MCF 10A (cell line): Measurements from ENCODE around the gene WDR18. TPM values are rescaled to one million over a fixed set of nuclear protein-coding genes. Genes with fewer than 3 reads are reported as not detected.

Experiments used
- BruUV-seq: library from RNA; stranded (reverse); fragments of 400-500 nt; replicated peaks from 2 replicates; lab custom pipeline; 2021; lab: Mats Ljungman, UMichigan
- CTCF ChIA-PET: fragments of 300-600 bp; sonication (Branson Sonifier 250); formaldehyde crosslinking; extraction: SDS; loops from one replicate; lab custom pipeline; 2021; ENCODE audit warnings: antibody characterized with exemption, inconsistent platforms; lab: Yijun Ruan, JAX
- POLR2A ChIA-PET: fragments of 300-600, 350-650 bp; sonication (Branson Sonifier 250); formaldehyde crosslinking; extraction: SDS; loops from one replicate; lab custom pipeline; 2020; ENCODE audit warnings: antibody characterized with exemption, inconsistent platforms; lab: Yijun Ruan, JAX
- DNase-seq: peaks from one replicate; pipeline ENCODE4 v3.0.0-alpha.2; 2018; ENCODE audit not compliant: unreplicated experiment
- H3K27ac Mint-ChIP-seq: one replicate; pipeline ENCODE4 v1.8.0; 2022; ENCODE audit warnings: mild to moderate bottlenecking, low read depth, mixed read lengths; ENCODE audit not compliant: unreplicated experiment
- H3K27me3 Mint-ChIP-seq: one replicate; pipeline ENCODE4 v1.8.0; 2022; ENCODE audit warnings: mixed read lengths; ENCODE audit not compliant: insufficient read depth, unreplicated experiment
- H3K36me3 Mint-ChIP-seq: one replicate; pipeline ENCODE4 v1.8.0; 2022; ENCODE audit warnings: mild to moderate bottlenecking, moderate library complexity, mixed read lengths; ENCODE audit not compliant: insufficient read depth, unreplicated experiment
- H3K4me1 Mint-ChIP-seq: one replicate; pipeline ENCODE4 v1.8.0; 2022; ENCODE audit warnings: mixed read lengths; ENCODE audit not compliant: insufficient read depth, unreplicated experiment
- H3K4me3 Mint-ChIP-seq: one replicate; pipeline ENCODE4 v1.8.0; 2022; ENCODE audit warnings: mild to moderate bottlenecking, moderate library complexity, mixed read lengths; ENCODE audit not compliant: unreplicated experiment
- H3K9me3 Mint-ChIP-seq: one replicate; pipeline ENCODE4 v1.8.0; 2022; ENCODE audit warnings: mixed read lengths; ENCODE audit not compliant: unreplicated experiment
- intact Hi-C: fragments of 100-400 bp; cut with micrococcal nuclease; formaldehyde crosslinking; loops from 2 replicates; pipeline ENCODE4 v1.14.1; 2022
- total RNA-seq: library from RNA; stranded (reverse); gene quantifications from 2 replicates; pipeline ENCODE4 v1.2.3, GENCODE V29; 2022
- TF ChIP-seq, protein P1 (sequence below): fragments of 200-600 bp; IDR thresholded peaks from one replicate; pipeline ENCODE4 v1.8.0; 2022; ENCODE audit warnings: antibody characterized with exemption, mild to moderate bottlenecking; ENCODE audit not compliant: unreplicated experiment

Gene WDR18
- total RNA-seq, 1 experiment from 2014 or later = 96.7 TPM

GRCh38 chr19:947090-947706, 36.9 kb upstream of the WDR18 start:
- Mint-ChIP-seq H3K9me3 (no peaks in the 10 kb centered on the region), H3K27ac (no peak overlapping the region), H3K36me3 (peaks cover 5% of the 10 kb centered on the region), H3K27me3 (no peaks in the 10 kb centered on the region), H3K4me3 (no peak overlapping the region), H3K4me1 (peaks cover 8% of the 10 kb centered on the region)
- POLR2A ChIA-PET = no interaction called here
- intact Hi-C loops = no loop called here
- TF ChIP-seq, protein P1, sequence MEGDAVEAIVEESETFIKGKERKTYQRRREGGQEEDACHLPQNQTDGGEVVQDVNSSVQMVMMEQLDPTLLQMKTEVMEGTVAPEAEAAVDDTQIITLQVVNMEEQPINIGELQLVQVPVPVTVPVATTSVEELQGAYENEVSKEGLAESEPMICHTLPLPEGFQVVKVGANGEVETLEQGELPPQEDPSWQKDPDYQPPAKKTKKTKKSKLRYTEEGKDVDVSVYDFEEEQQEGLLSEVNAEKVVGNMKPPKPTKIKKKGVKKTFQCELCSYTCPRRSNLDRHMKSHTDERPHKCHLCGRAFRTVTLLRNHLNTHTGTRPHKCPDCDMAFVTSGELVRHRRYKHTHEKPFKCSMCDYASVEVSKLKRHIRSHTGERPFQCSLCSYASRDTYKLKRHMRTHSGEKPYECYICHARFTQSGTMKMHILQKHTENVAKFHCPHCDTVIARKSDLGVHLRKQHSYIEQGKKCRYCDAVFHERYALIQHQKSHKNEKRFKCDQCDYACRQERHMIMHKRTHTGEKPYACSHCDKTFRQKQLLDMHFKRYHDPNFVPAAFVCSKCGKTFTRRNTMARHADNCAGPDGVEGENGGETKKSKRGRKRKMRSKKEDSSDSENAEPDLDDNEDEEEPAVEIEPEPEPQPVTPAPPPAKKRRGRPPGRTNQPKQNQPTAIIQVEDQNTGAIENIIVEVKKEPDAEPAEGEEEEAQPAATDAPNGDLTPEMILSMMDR = no peak
- DNase-seq = no peak
- CTCF ChIA-PET = no interaction called here
- no TSS peak for BruUV-seq

- H3K4me3 Mint-ChIP-seq = no peak overlapping the region
- ChIA-PET CTCF (no interaction called here), POLR2A (no interaction called here)
- no peak for DNase-seq
- H3K27me3 Mint-ChIP-seq = no peaks in the 10 kb centered on the region
- no peak overlapping the region for H3K27ac Mint-ChIP-seq
- H3K9me3 Mint-ChIP-seq = no peaks in the 10 kb centered on the region
- peaks cover 8% of the 10 kb centered on the region for H3K4me1 Mint-ChIP-seq
- intact Hi-C loops = no loop called here
- TF ChIP-seq, protein P1 = no peak
- H3K36me3 Mint-ChIP-seq = peaks cover 5% of the 10 kb centered on the region
- no TSS peak for BruUV-seq
These were observed 36.2 kb upstream of the WDR18 start for GRCh38 chr19:947707-948539.

GRCh38 chr19:948842-949496, 35.2 kb upstream of the WDR18 start:
- BruUV-seq = no TSS peak
- no peak overlapping the region for H3K27ac Mint-ChIP-seq
- TF ChIP-seq, protein P1 = no peak
- intact Hi-C loops = no loop called here
- peaks cover 5% of the 10 kb centered on the region for H3K36me3 Mint-ChIP-seq
- ChIA-PET CTCF (interaction anchor here (0.6 kb wide), 1 partner anchor 178 kb away, joined by 4 read pairs; no protein-coding TSS in a partner anchor), POLR2A (no interaction called here)
- H3K4me1 Mint-ChIP-seq = peaks cover 8% of the 10 kb centered on the region
- no peak overlapping the region for H3K4me3 Mint-ChIP-seq
- no peak for DNase-seq
- H3K9me3 Mint-ChIP-seq = no peaks in the 10 kb centered on the region
- H3K27me3 Mint-ChIP-seq = no peaks in the 10 kb centered on the region
